OCI-LY3 (cell line): Measurements from ENCODE around the gene PPT2.
"Not testable (repeated sequence)": the region's sequence is repeated elsewhere in the genome, so short reads cannot be mapped to it uniquely, and the experiment has no call there.

Experiments used
- H2AFZ ChIP-seq: fragments of 200-600, 300-600 bp; shearing (Covaris generic); 2 replicates; pipeline ENCODE4 v1.6.0; 2014; ENCODE audit warnings: antibody characterized with exemption, low read depth, low read length
- H3K27ac ChIP-seq: fragments of 200-600, 300-600 bp; sonication (generic); 2 replicates; pipeline ENCODE4 v1.5.1; 2014; ENCODE audit warnings: mild to moderate bottlenecking, low read length, moderate library complexity, mixed read lengths
- H3K27me3 ChIP-seq: fragments of 200-600, 300-600 bp; sonication (generic); 2 replicates; pipeline ENCODE4 v1.6.1; 2014; ENCODE audit warnings: low read depth, low read length, mixed read lengths
- H3K36me3 ChIP-seq: fragments of 200-600, 300-600 bp; sonication (generic); replicated peaks from 2 replicates; pipeline ENCODE3; 2014; ENCODE audit warnings: low read depth, low read length, mixed read lengths
- H3K4me1 ChIP-seq: fragments of 300-600, 200-600 bp; sonication (generic); 2 replicates; pipeline ENCODE4 v1.6.1; 2014; ENCODE audit warnings: low read length, mixed read lengths
- H3K4me2 ChIP-seq: fragments of 200-600, 300-600 bp; sonication (generic); 2 replicates; pipeline ENCODE4 v1.6.1; 2014; ENCODE audit warnings: low read length, mixed read lengths
- H3K4me3 ChIP-seq: fragments of 300-600, 200-600 bp; sonication (generic); 2 replicates; pipeline ENCODE4 v1.5.1; 2014; ENCODE audit warnings: antibody characterized with exemption, mild to moderate bottlenecking, low read length, moderate library complexity
- H3K79me2 ChIP-seq: fragments of 300-600, 200-600 bp; shearing (Covaris generic); 2 replicates; pipeline ENCODE4 v1.6.1; 2014; ENCODE audit warnings: mild to moderate bottlenecking, low read length, mixed read lengths
- H3K9ac ChIP-seq: fragments of 300-600, 200-600 bp; shearing (Covaris generic); 2 replicates; pipeline ENCODE4 v1.6.0; 2014; ENCODE audit warnings: mild to moderate bottlenecking, low read length, moderate library complexity
- H3K9me3 ChIP-seq: fragments of 200-600, 300-600 bp; shearing (Covaris generic); 2 replicates; pipeline ENCODE4 v1.6.1; 2014; ENCODE audit warnings: low read length, mixed read lengths; ENCODE audit not compliant: insufficient read depth
- H4K20me1 ChIP-seq: fragments of 200-600, 300-600 bp; sonication (generic); 2 replicates; pipeline ENCODE4 v1.6.1; 2016; ENCODE audit warnings: low read length, mixed read lengths; ENCODE audit not compliant: insufficient read depth
- CTCF ChIP-seq: fragments of 200-600, 300-600 bp; sonication (generic); IDR thresholded peaks from 2 replicates; pipeline ENCODE4 v1.5.1; 2014; ENCODE audit warnings: antibody characterized with exemption, low read length, low read depth
- EZH2phosphoT487 ChIP-seq: fragments of 200-600 bp; shearing (Covaris generic); IDR thresholded peaks from 2 replicates; pipeline ENCODE4 v1.6.1; 2018; ENCODE audit warnings: antibody characterized with exemption, mixed run types, low read depth

The PPT2 gene

GRCh38 chr6:32184084-32184640, 30.2 kb downstream of the PPT2 start, which contains the start of gene AGER:
AGER (minus strand) TSS chr6:32184253; CDS start chr6:32184222, 31 bp downstream.
- peaks cover 24% of the 10 kb centered on the region for H3K79me2 ChIP-seq
- H3K9ac ChIP-seq: no peak within 1 kb of the TSS
- no peaks in the 10 kb centered on the region for H3K9me3 ChIP-seq
- no peaks in the 10 kb centered on the region for H3K27me3 ChIP-seq
- 0 out of 2 replicates have a peak within 1 kb of the TSS, but pooled peaks have one; percentile 24 for H3K4me2 ChIP-seq
- peaks cover 38% of the 10 kb centered on the region for H3K4me1 ChIP-seq
- H3K36me3 ChIP-seq: peaks cover 24% of the 10 kb centered on the region
- H3K4me3 ChIP-seq: no peak within 1 kb of the TSS
- H4K20me1 ChIP-seq: no peaks in the 10 kb centered on the region
- TF ChIP-seq CTCF (no peak), EZH2phosphoT487 (no peak)
- H2AFZ ChIP-seq: no peak within 1 kb of the TSS
- peak within 1 kb of the TSS; percentile 41; the same call in 1 of the 2 replicates for H3K27ac ChIP-seq

GRCh38 chr6:32185681-32186131, 31.8 kb downstream of the PPT2 start:
- Histone ChIP-seq H3K4me1 (peaks cover 33% of the 10 kb centered on the region), H3K79me2 (peaks cover 34% of the 10 kb centered on the region), H3K27ac (peak overlapping the region; percentile 76), H3K36me3 (peaks cover 27% of the 10 kb centered on the region), H3K4me2 (peak overlapping the region; percentile 28)
- H4K20me1 ChIP-seq, H2AFZ ChIP-seq, H3K27me3 ChIP-seq, H3K4me3 ChIP-seq, H3K9me3 ChIP-seq, H3K9ac ChIP-seq: not testable (repeated sequence)

- peaks cover 38% of the 10 kb centered on the region for H3K4me1 ChIP-seq
- H2AFZ ChIP-seq, H3K9me3 ChIP-seq, H3K9ac ChIP-seq, H3K27me3 ChIP-seq, H4K20me1 ChIP-seq, H3K4me3 ChIP-seq: not testable (repeated sequence)
- peak overlapping the region; percentile 76 for H3K27ac ChIP-seq
- peaks cover 40% of the 10 kb centered on the region for H3K79me2 ChIP-seq
- H3K4me2 ChIP-seq: peak overlapping the region; percentile 44
- H3K36me3 ChIP-seq: peaks cover 31% of the 10 kb centered on the region
Measured at GRCh38 chr6:32186151-32186840, 32.4 kb downstream of the PPT2 start.

- peaks cover 31% of the 10 kb centered on the region for H3K36me3 ChIP-seq
- no peaks in the 10 kb centered on the region for H3K9me3 ChIP-seq
- peak overlapping the region; percentile 44 for H3K4me2 ChIP-seq
- peaks cover 49% of the 10 kb centered on the region for H3K79me2 ChIP-seq
- H3K27ac ChIP-seq: peak overlapping the region; percentile 76
- H3K27me3 ChIP-seq: no peaks in the 10 kb centered on the region
- H3K4me1 ChIP-seq: peaks cover 39% of the 10 kb centered on the region
- H3K9ac ChIP-seq: 0 out of 2 replicates have a peak overlapping the region, but pooled peaks have one; percentile 4
- peak overlapping the region; percentile 18; the same call in 1 of the 2 replicates for H3K4me3 ChIP-seq
- H2AFZ ChIP-seq: no peak overlapping the region
- no peaks in the 10 kb centered on the region for H4K20me1 ChIP-seq
- TF ChIP-seq EZH2phosphoT487 (no peak), CTCF (no peak)
Measured at GRCh38 chr6:32187009-32187709, 33.2 kb downstream of the PPT2 start.

GRCh38 chr6:32187725-32188380, 33.9 kb downstream of the PPT2 start:
- H3K36me3 ChIP-seq: peaks cover 26% of the 10 kb centered on the region
- not testable (repeated sequence) for H2AFZ ChIP-seq, H3K9me3 ChIP-seq, H3K27me3 ChIP-seq, H3K9ac ChIP-seq, H3K4me3 ChIP-seq, H4K20me1 ChIP-seq
- peak overlapping the region; percentile 76 for H3K27ac ChIP-seq
- H3K4me2 ChIP-seq: peak overlapping the region; percentile 44; the same call in 1 of the 2 replicates
- peaks cover 51% of the 10 kb centered on the region for H3K79me2 ChIP-seq
- peaks cover 43% of the 10 kb centered on the region for H3K4me1 ChIP-seq
